T-helper 2 cell treated with Interferon-gamma antibody and Interleukin-4, amounts not matched to agents 100 ng/mL and 5 ng/mL, for 36 hours (primary cell): ENCODE results near the gene NGLY1. TPM values are rescaled to one million over a fixed set of nuclear protein-coding genes. Genes with fewer than 3 reads are reported as not detected.

Experiments
- intact Hi-C: fragments of 100-400 bp; cut with micrococcal nuclease; formaldehyde crosslinking; loops from one replicate; pipeline ENCODE4 v1.15.1; 2023
- total RNA-seq: library from RNA; stranded (reverse); gene quantifications from 2 replicates; pipeline ENCODE4 v1.2.3, GENCODE V29; 2022

The NGLY1 gene
- total RNA-seq, 1 donor from 2014 or later = 55.3 TPM

DNA sequence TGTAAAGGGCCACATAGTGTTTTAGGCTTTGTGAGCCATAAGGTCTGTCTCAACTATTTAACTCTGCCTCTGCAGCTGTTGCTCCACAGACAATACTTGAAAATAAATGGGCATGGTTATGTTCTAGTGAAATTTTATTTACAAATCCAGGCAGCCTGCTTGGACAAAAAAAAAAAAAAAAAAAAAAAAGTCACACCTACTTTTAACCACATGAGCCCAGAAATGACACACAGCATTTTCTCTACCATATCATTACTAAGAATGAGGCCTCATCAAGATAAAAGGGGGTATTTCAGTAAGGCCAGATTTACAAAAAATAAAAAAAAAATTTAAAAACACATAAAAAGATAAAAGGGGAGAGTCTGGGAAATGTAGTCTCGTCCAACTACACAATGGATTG is 1.7 kb upstream of the NGLY1 start:
- intact Hi-C loops = loop anchor here (5.0 to 10.0 kb wide), 2 partner anchors 72 to 1840 kb away; partner anchors contain the start of gene NR1D2

DNA sequence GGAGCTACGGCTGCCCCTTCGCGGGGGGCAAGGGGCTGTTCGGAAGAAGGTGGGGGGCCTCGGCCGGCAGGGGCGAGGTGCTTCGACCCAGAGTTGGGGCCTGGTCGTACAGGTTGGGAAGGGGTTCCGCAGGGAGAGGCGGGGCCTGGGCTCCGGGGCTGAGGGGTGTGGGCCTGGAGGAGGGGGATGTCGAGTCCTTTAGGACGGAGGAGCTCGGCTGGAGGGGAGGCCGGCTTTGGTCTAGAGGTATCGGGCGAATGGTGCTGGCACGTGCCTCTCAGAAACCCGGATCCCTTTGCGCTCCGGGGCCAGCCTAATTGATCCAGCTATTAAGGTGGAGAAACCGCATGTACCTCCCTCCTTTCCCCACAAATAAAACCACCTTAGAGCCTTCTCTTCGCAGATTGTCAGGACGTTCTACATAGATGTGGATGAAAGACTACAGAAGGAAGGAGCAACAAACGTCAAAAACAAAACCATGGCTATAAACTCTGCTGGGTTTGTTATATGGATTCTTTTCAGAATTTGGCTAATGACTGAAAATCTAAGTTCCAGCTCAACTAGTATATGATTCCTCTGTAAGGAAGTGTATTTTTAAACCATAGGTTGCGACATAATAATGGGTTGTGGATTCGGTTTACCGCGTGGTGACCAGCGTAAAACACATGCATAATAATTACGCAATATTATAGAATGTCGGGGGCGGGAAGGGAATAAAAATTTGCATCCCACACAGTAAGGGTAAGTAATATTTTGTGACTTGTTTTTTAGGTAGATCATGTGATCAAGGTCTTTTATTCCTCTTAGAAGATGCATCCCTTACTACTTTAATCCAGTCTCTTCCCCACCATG is 644 bp upstream of the NGLY1 start:
- intact Hi-C loops = loop anchor here (1.0 to 10.0 kb wide), 3 partner anchors 73 to 1839 kb away; partner anchors contain the start of gene NR1D2

GRCh38 chr3:25782636-25782937 is 656 bp downstream of the NGLY1 start:
- intact Hi-C loops = loop anchor here (1.0 to 10.0 kb wide), 3 partner anchors 8 to 1838 kb away; partner anchors contain the start of genes NR1D2 and OXSM

- intact Hi-C loops = loop anchor here (1.0 to 10.0 kb wide), 3 partner anchors 8 to 1837 kb away; partner anchors contain the start of genes NR1D2 and OXSM
Observed at GRCh38 chr3:25781758-25782594, 1.3 kb downstream of the NGLY1 start.

GRCh38 chr3:25781145-25781757 is 2.0 kb downstream of the NGLY1 start:
- intact Hi-C loops = loop anchor here (5.0 to 10.0 kb wide), 2 partner anchors 76 to 1836 kb away; partner anchors contain the start of gene NR1D2

DNA sequence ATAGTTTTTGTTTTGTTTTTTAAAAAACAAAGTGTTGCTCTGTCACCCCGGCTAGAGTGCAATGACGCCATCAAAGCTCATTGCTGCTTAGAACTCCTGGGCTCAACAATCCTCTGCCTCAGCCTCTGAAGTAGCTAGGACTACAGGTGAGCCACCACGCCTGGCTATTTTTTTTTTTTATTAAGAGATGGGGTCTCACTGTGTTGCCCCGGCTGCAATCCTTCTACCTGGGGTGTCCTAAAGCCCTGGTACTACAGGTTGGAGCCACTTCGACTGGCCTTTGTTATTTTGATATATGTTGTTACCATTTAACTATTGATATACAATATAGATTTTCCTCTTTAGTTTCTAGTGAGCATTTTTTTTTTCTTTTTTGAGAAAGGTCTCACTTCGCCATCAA is 2.6 kb downstream of the NGLY1 start:
- intact Hi-C loops = loop anchor here (5.0 to 10.0 kb wide), 2 partner anchors 77 to 1836 kb away; partner anchors contain the start of gene NR1D2

DNA sequence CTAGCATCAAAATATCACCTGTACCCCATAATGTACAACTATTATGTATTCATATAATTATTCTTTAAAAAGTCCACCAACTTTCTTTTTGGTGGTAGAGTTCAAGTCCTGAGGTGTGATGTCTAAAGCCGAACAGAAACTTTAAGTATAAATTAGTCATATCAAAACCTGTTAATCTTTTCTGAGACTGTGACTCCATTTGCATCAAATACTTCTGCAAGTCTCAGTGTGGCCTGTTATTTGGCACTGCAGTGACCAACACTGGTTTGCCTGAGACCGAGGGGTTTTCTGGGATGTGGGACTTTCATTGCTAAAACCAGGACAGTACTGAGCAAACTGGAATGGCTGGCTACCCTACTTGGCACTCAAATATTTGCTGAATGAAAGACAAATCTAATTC is 7.3 kb downstream of the NGLY1 start:
- intact Hi-C loops = no loop called here

DNA sequence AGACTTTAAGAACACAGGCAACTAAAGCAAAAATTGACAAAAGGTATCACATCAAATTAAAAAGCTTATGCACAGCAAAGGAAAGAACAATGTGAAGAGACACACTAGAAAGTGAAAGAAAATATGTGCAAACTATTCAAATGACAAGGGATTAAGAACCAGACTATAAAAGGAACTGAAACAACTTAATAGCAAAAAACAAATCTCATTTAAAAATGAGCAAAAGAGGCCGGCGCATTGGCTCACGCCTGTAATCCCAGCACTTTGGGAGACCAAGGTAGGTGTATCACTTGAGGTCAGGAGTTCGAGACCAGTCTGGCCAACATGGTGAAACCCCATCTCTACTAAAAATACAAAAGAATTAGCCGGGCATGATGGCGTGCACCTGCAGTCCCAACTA is 14.4 kb downstream of the NGLY1 start:
- intact Hi-C loops = no loop called here

GRCh38 chr3:25751725-25752124 is 31.5 kb downstream of the NGLY1 start:
- intact Hi-C loops = no loop called here

- intact Hi-C loops = no loop called here
Observed at GRCh38 chr3:25751048-25751447, 32.2 kb downstream of the NGLY1 start.

DNA sequence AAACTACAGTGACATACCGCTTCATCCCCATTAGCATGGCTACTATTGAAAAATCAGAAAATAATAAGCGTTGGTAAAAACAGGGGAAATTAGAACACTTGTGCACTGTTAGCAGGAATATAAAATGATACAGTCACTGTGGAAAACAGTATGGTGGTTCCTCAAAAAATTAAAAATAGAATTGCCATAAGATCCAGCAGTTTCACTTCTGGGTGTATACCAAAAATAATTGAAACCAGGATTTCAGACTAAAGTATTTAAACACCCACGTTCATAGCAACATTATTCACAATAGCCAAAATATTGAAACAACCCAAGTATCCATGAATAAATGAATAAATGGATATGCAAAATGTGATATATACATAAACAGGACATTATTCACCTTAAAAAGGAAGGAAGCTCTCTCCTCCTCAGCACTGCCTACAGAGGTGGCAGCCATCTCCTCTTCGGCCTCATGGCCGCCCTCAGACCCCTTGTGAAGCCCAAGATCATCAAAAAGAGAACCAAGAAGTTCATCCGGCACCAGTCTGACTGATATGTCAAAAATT is 34.1 kb downstream of the NGLY1 start:
- intact Hi-C loops = loop anchor here (5.0 kb wide), 1 partner anchor 108 kb away; no protein-coding TSS in a partner anchor

DNA sequence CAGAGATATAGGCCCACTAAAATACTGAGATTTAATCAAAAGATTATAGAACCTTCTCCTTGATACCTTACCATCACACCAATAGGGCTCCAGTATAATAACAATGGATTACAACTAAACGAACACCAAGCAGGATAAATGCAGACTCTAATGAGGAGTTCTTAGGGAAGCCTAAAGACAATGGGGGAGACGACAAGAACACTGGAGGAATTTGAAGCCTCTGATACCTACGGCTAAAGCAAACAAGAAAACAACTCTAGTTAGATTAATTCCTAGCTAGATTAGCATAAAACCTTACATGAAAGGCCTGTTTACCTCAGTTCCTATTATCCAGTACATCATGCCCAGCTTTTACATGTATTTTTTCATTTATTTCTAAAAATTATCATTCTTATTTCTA is 35.1 kb downstream of the NGLY1 start:
- intact Hi-C loops = loop anchor here (5.0 kb wide), 1 partner anchor 109 kb away; no protein-coding TSS in a partner anchor

DNA sequence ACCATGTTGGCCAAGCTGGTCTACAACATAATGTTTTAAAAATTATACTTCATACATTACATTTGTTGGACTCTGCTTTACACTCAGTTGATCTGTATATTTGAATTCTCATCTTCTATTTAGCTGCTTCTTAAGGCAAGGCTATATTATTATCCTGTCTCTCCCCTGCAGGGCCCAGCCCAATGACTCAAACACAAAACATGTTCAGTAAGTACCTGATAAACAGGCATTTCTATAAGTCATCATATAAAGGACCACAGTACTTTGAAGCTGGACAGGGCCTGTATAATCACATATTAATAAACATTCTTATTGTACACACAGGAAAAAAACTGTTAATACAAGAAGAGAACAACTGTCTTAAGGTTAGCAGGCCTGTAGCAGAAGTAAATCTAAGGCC is 36.2 kb downstream of the NGLY1 start:
- intact Hi-C loops = loop anchor here (5.0 kb wide), 1 partner anchor 110 kb away; no protein-coding TSS in a partner anchor

DNA sequence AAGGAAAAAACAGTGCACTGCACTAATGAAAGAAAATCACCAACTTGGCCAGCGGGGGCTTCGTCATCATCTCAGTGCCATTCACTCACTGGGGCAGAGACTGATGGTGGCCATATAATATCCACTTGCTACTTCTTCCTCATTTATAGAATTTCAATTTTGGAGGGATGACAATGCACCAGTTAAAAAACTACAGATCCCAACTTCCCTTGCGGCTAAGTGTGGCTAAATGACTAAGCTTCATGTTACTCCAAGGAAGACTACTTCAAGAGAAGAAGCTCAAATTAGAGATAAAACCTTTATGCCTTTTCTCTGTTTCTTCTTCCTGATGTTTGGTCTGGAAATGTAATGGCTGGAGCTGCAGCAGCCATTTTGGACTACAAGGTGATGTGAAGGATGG is 38.8 kb downstream of the NGLY1 start:
- intact Hi-C loops = no loop called here

GRCh38 chr3:25728101-25728500 is 55.1 kb downstream of the NGLY1 start:
- intact Hi-C loops = no loop called here

GRCh38 chr3:25727316-25727715 is 55.9 kb downstream of the NGLY1 start:
- intact Hi-C loops = loop anchor here (2.0 kb wide), 1 partner anchor 15 kb away; no protein-coding TSS in a partner anchor

DNA sequence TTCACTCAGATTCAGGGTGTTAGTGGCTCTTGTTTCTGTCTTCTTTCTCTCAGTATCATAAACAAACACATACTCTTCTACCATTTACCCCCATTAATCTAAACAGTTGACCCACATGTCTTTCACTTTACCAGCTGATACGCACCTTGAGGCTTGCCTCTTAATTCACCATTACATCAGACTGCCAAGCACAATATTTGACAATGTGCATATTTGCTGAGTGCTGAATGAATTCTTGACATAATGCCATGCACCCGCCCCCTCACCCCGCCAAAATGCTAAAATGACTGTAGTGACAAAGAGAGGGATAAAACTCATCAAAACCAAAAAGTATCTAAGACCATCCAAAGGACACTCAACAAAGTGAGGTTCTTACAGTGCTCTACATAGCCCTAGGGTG is 57.4 kb downstream of the NGLY1 start:
- intact Hi-C loops = loop anchor here (2.0 kb wide), 1 partner anchor 17 kb away; no protein-coding TSS in a partner anchor

DNA sequence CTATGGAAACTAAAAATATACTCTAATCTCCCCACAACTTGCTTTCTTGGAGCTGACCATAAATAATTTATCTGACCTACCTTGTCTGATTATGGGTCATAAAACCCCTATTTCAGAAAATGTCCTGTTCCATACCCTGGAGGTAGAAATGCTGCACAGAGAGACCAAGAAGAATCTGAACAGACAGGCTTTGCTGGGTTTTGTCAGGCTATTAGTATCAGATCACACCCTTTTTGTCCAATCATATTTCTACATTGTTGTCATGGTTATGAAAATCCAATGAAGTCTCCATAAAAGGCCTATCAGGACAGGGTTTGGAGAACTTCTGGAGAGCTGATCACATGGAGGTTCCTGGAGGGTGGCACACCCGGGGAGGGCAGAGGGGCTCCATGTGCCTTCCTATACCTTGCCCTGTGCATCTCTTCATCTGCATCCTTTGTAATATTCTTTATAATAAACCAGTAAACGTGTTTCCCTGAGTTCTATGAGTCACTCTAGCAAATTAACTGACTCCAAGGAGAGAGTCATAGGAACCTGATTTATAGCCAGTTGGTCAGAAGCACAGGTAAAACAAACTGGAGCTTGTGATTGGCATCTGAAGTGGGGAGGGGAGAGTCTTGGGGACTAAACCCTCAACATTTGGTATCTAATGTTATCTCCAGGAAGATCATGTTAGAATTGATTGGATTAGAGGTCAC is 58.1 kb downstream of the NGLY1 start:
- intact Hi-C loops = no loop called here

DNA sequence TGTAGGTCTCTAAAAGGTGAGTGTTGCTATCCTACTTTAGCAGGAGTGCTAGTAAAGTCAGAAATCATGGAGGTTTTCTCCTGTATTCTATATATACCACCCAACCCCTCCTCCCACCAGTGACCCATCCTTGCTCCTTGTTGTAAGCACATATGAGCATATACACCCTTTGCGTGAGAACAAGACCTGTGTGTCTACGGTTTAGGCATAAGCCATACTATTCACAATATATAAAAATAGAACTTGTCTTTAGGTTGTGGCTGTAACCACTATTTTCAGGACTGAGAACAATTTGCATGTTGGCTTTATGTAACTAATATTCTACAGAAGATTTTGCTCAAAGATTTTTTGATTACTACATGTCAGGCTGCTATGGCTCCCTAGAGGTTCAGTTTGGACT is 59.4 kb downstream of the NGLY1 start:
- intact Hi-C loops = no loop called here

- intact Hi-C loops = no loop called here
Observed at GRCh38 chr3:25719321-25719720, 63.9 kb downstream of the NGLY1 start.
